CD4-positive, CD25-positive, alpha-beta regulatory T cell (primary cell): ENCODE results near the gene MFSD2A. TPM values are rescaled to one million over a fixed set of nuclear protein-coding genes. Genes with fewer than 3 reads are reported as not detected.

Experiments
- ATAC-seq, 2 donors: fragments of 150-1000 bp; cut with Tn5 transposase; one replicate each; pipeline ENCODE4 v1.10.0; 2021; ENCODE audit warnings: low read depth in 2 of 2, moderate number of reproducible peaks in 2 of 2, moderate library complexity in 1 of 2
- DNase-seq, 3 donors: peaks; one replicate each; pipeline versions ENCODE4 v3.0.0 to v3.0.0-alpha.2; 2012 to 2022; ENCODE audit warnings: mixed read lengths in 1 of 3
- H3K27ac ChIP-seq: one replicate; pipeline ENCODE4 v1.7.0; 2013; ENCODE audit warnings: mild to moderate bottlenecking, low read length; ENCODE audit not compliant: insufficient read depth, poor library complexity, severe bottlenecking
- H3K27me3 ChIP-seq: one replicate; pipeline ENCODE4 v1.7.0; 2013; ENCODE audit warnings: low read length; ENCODE audit not compliant: control insufficient read depth, insufficient read depth
- H3K36me3 ChIP-seq: one replicate; pipeline ENCODE4 v1.7.0; 2013; ENCODE audit warnings: mild to moderate bottlenecking, low read length, moderate library complexity; ENCODE audit not compliant: control insufficient read depth, insufficient read depth
- H3K4me1 ChIP-seq: 2 replicates; pipeline ENCODE4 v1.7.0; 2013; ENCODE audit warnings: mild to moderate bottlenecking, low read length; ENCODE audit not compliant: insufficient read depth, control insufficient read depth, poor library complexity, severe bottlenecking
- H3K4me3 ChIP-seq: one replicate; pipeline ENCODE4 v1.7.0; 2013; ENCODE audit warnings: low read depth, mild to moderate bottlenecking, low read length, moderate library complexity
- H3K9me3 ChIP-seq, 2 experiments: 1 replicate in 1 of 2; 2 replicates in 1 of 2; pipeline ENCODE4 v1.7.0; 2013; ENCODE audit warnings: low read length in 2 of 2, mild to moderate bottlenecking in 1 of 2, moderate library complexity in 1 of 2; ENCODE audit not compliant: control insufficient read depth in 2 of 2
- H3K27ac Mint-ChIP-seq, 3 donors: one replicate each; pipeline ENCODE4 v1.8.0; 2020 to 2022; ENCODE audit warnings: mild to moderate bottlenecking in 3 of 3, mixed read lengths in 3 of 3, moderate library complexity in 2 of 3
- H3K27me3 Mint-ChIP-seq: one replicate; pipeline ENCODE4 v1.8.0; 2022; ENCODE audit warnings: mild to moderate bottlenecking, mixed read lengths
- H3K36me3 Mint-ChIP-seq: one replicate; pipeline ENCODE4 v1.8.0; 2020; ENCODE audit warnings: mixed read lengths
- H3K4me1 Mint-ChIP-seq, 4 donors: one replicate each; pipeline ENCODE4 v1.8.0; 2020 to 2022; ENCODE audit warnings: mixed read lengths in 4 of 4, mild to moderate bottlenecking in 1 of 4
- H3K4me3 Mint-ChIP-seq, 4 donors: one replicate each; pipeline ENCODE4 v1.8.0; 2020 to 2022; ENCODE audit warnings: mild to moderate bottlenecking in 4 of 4, mixed read lengths in 4 of 4, moderate library complexity in 3 of 4
- H3K9me3 Mint-ChIP-seq, 7 donors: one replicate each; pipeline ENCODE4 v1.8.0; 2020 to 2022; ENCODE audit warnings: mixed read lengths in 7 of 7, mild to moderate bottlenecking in 3 of 7, moderate library complexity in 2 of 7
- polyA plus RNA-seq, 4 donors: library from polyadenylated mRNA; unstranded; fragments of 300-500 nt; fragmentation: Illumina TruSeq; gene quantifications; one replicate each; pipeline ENCODE4 v1.2.3, GENCODE V29; 2021
- total RNA-seq: library from RNA; stranded (reverse); gene quantifications from one replicate; pipeline ENCODE4 v1.2.3, GENCODE V29; 2022

MFSD2A gene
- total and polyA plus RNA-seq, 5 donors from 2014 or later: 0.27 to 3.7 (median 0.39) TPM; not detected in 2

DNA sequence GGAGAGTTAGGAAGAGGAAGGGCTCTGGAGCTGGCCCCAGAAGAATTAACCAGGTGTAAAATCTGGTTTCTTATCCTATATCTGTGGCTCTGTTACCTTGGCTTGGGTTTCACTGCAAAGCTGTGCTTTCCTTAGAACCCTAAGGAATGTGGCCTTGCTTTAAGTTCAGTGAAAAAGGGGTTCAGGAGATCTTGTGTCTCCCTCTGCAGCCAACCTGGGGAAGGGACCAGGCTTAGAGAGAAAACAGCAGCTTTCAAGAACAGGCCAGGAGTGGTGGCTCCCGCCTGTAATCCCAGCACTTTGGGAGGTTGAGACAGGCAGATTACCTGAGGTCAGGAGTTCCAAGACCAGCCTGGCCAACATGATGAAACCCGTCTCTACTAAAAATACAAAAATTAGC, 37.1 kb upstream of the MFSD2A start:
- no peaks in the 10 kb centered on the region for H3K9me3 ChIP-seq
- H3K9me3 Mint-ChIP-seq: no peaks in the 10 kb centered on the region
- no peak overlapping the region for H3K4me3 Mint-ChIP-seq
- no peaks in the 10 kb centered on the region for H3K4me1 ChIP-seq
- H3K36me3 Mint-ChIP-seq: no peaks in the 10 kb centered on the region
- no peak overlapping the region for H3K27ac ChIP-seq
- H3K4me3 ChIP-seq: no peak overlapping the region
- no peak for ATAC-seq
- no peaks in the 10 kb centered on the region for H3K4me1 Mint-ChIP-seq
- no peaks in the 10 kb centered on the region for H3K36me3 ChIP-seq
- H3K27me3 Mint-ChIP-seq: peaks cover 16% of the 10 kb centered on the region
- H3K27me3 ChIP-seq: no peaks in the 10 kb centered on the region
- DNase-seq: no peak
- no peak overlapping the region for H3K27ac Mint-ChIP-seq

DNA sequence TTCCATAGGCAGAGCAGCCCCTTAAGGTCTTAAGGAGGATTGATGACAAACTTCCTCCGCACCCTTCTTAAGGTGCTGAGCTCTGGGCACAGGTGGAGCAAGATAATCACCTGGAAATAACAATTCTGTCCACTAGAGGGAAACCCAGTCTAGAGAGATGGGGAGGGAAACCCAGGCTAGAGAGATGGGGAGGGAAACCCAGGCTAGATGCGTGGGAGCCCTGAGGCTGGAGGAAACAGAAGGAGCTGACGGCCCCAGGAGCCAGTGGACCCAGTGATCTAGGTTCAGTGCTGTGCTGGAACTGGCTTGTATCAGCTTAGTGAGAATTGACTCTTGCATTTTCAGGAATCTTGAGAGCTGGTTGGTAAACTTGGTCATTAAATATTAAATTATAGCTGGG, 35.4 kb upstream of the MFSD2A start:
- DNase-seq: peak in 2 of 3 donors; percentile 66 to 75
- Mint-ChIP-seq H3K4me1 (no peaks in the 10 kb centered on the region), H3K36me3 (no peaks in the 10 kb centered on the region), H3K27ac (no peak overlapping the region), H3K27me3 (peaks cover 16% of the 10 kb centered on the region), H3K9me3 (no peaks in the 10 kb centered on the region), H3K4me3 (peak overlapping the region in 1 of 4 donors; percentile 5)
- peak; percentile 80 to 89 for ATAC-seq
- H3K27me3 ChIP-seq: no peaks in the 10 kb centered on the region
- H3K4me3 ChIP-seq: no peak overlapping the region
- no peak overlapping the region for H3K27ac ChIP-seq
- H3K36me3 ChIP-seq: no peaks in the 10 kb centered on the region
- no peaks in the 10 kb centered on the region for H3K4me1 ChIP-seq
- H3K9me3 ChIP-seq: no peaks in the 10 kb centered on the region

DNA sequence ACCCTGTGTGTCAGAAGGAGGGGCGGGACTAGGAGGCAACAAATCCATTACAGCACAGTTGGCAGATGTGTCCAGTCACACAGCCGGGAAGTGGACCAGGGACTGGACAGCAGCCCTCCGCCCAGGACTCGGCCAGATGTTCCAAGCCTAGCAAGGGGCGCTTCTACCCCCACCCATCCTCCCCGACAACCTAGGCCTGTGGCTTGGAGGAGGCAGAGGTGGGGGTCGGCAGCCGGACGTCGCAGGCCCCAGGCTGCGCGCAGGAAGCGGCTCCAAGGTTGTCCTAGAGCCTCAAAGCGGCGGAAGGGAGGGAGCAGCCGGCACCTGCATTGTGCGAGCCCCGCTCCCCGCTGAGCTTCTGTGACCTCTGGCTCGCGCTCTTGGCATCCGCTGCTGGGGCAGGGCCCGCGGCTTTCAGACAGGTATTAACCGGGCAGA, 32.7 kb upstream of the MFSD2A start:
- H3K36me3 ChIP-seq: no peaks in the 10 kb centered on the region
- ATAC-seq: no peak
- H3K9me3 ChIP-seq: no peaks in the 10 kb centered on the region
- H3K27me3 ChIP-seq: no peaks in the 10 kb centered on the region
- H3K27ac ChIP-seq: no peak overlapping the region
- Mint-ChIP-seq H3K9me3 (no peaks in the 10 kb centered on the region), H3K27ac (no peak overlapping the region), H3K4me3 (no peak overlapping the region), H3K36me3 (no peaks in the 10 kb centered on the region), H3K4me1 (peaks cover 0 to 3% (median 0%) of the 10 kb centered on the region in 4 donors), H3K27me3 (peaks cover 11% of the 10 kb centered on the region)
- no peak overlapping the region for H3K4me3 ChIP-seq
- no peaks in the 10 kb centered on the region for H3K4me1 ChIP-seq
- DNase-seq: no peak

DNA sequence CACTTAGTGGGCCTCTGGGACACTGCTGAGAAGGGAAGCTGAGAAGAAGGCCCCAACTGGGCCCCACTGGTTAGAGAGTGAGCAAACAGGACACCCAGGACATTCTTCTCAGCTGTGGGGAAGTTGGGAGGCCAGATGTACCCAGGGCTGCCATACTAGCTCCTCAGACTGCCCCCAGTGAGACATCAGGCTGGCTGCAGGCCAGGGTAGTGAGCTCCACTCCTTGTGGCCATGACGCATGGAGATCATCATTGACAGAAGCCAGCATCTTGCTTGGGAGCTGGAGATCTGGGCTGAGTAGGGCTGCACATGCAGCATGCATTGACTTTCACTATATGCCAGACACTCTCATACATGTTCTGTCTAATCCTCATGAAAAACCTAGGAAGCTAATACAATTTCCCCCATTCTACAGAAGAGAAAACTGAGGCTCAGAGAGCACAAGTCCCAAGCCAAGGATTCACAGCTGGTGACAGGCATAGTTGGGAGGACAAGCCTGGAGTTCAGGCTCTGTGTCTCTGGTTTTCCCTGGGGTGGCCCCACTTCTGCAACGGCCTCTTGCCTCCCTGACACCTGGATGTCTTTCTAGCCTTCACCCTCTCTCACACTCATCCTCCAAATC, 29.1 kb upstream of the MFSD2A start:
- ATAC-seq: no peak
- peaks cover 0 to 3% (median 0%) of the 10 kb centered on the region in 4 donors for H3K4me1 Mint-ChIP-seq
- no peaks in the 10 kb centered on the region for H3K36me3 Mint-ChIP-seq
- DNase-seq: no peak
- H3K9me3 ChIP-seq: no peaks in the 10 kb centered on the region
- H3K9me3 Mint-ChIP-seq: no peaks in the 10 kb centered on the region
- H3K4me3 ChIP-seq: no peak overlapping the region
- peak overlapping the region in 2 of 3 donors; percentile 8 to 52 for H3K27ac Mint-ChIP-seq
- no peak overlapping the region for H3K4me3 Mint-ChIP-seq
- H3K36me3 ChIP-seq: no peaks in the 10 kb centered on the region
- H3K27me3 Mint-ChIP-seq: no peaks in the 10 kb centered on the region
- no peaks in the 10 kb centered on the region for H3K27me3 ChIP-seq
- H3K27ac ChIP-seq: no peak overlapping the region
- H3K4me1 ChIP-seq: no peaks in the 10 kb centered on the region

DNA sequence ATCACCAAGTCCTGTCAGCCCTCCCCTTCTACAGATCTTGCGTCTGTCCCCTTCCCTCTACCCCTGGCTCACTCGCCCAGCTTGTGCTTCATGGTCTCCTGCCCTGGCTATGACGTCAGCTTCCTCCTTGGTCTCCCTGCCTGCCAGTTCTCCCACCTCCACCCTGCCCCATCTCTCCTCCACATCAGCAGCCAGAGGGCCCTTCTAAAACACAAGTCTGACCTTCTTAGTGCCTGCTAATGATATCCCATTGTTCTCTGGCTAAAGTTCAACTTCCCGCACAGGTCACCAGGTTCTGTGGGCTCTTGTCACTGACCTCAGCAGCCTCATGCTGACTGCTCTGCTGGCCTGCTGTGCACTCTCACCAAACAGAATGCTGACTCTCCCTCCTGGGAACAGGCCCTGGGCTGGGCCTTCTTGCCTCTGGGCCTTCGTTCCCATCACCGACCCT, 28.6 kb upstream of the MFSD2A start:
- no peak for DNase-seq
- H3K27me3 ChIP-seq: no peaks in the 10 kb centered on the region
- Mint-ChIP-seq H3K4me3 (no peak overlapping the region), H3K36me3 (no peaks in the 10 kb centered on the region), H3K9me3 (no peaks in the 10 kb centered on the region), H3K27ac (peak overlapping the region in 1 of 3 donors; percentile 49), H3K27me3 (no peaks in the 10 kb centered on the region), H3K4me1 (peaks cover 0 to 3% (median 0%) of the 10 kb centered on the region in 4 donors)
- H3K4me3 ChIP-seq: no peak overlapping the region
- H3K36me3 ChIP-seq: no peaks in the 10 kb centered on the region
- H3K9me3 ChIP-seq: no peaks in the 10 kb centered on the region
- ATAC-seq: no peak
- no peaks in the 10 kb centered on the region for H3K4me1 ChIP-seq
- H3K27ac ChIP-seq: no peak overlapping the region

DNA sequence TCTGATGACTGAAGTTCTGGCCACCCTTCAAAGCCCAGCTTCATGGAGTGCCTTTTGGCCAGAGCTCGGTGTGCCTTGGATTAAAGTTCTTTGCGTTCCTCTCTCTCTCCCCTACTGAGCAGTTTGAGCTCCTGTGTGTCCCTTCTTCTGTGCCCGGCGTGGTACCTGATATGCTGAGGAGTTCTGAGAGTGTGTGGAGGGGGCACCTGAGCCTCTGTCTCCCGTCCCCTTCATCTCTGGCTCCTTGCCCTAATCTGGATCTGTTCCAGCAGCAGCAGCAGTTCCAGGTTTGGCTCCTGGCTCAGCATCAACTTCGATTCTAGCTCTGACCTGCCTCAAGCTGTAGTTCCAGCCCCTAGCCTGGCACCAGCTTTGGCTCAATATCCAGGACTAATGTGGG, 28.1 kb upstream of the MFSD2A start:
- Histone ChIP-seq H3K27ac (no peak overlapping the region), H3K4me3 (no peak overlapping the region), H3K4me1 (no peaks in the 10 kb centered on the region), H3K9me3 (no peaks in the 10 kb centered on the region), H3K27me3 (no peaks in the 10 kb centered on the region), H3K36me3 (no peaks in the 10 kb centered on the region)
- no peaks in the 10 kb centered on the region for H3K36me3 Mint-ChIP-seq
- H3K27ac Mint-ChIP-seq: peak overlapping the region in 1 of 3 donors; percentile 49
- DNase-seq: no peak
- H3K27me3 Mint-ChIP-seq: peaks cover 4% of the 10 kb centered on the region
- H3K4me3 Mint-ChIP-seq: no peak overlapping the region
- ATAC-seq: no peak
- no peaks in the 10 kb centered on the region for H3K9me3 Mint-ChIP-seq
- H3K4me1 Mint-ChIP-seq: peaks cover 0 to 3% (median 0%) of the 10 kb centered on the region in 4 donors

DNA sequence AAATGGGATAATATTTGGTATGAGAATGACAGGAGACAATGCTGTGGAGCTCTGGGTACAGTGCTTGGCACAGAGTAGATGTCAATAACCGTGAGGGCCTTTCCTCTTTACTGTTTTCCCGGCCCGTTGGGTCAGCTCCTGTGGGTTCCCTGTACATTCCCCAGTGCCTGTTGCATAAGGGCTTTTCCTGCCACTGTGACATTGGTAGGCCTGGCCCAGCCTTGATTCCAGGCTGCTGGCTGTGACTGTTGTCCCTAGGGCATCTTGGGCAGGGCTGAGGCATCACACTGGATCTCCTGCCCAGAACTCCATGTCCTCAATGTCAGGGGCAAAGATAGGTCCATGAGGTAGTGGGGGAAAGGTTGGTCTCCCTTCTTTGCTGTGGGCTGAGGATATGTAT, 27.4 kb upstream of the MFSD2A start:
- no peaks in the 10 kb centered on the region for H3K27me3 ChIP-seq
- no peaks in the 10 kb centered on the region for H3K36me3 ChIP-seq
- no peak for ATAC-seq
- H3K4me3 Mint-ChIP-seq: no peak overlapping the region
- no peaks in the 10 kb centered on the region for H3K9me3 Mint-ChIP-seq
- no peak for DNase-seq
- H3K4me1 ChIP-seq: no peaks in the 10 kb centered on the region
- H3K4me1 Mint-ChIP-seq: peaks cover 0 to 3% (median 0%) of the 10 kb centered on the region in 4 donors
- H3K4me3 ChIP-seq: no peak overlapping the region
- H3K27ac ChIP-seq: no peak overlapping the region
- H3K9me3 ChIP-seq: no peaks in the 10 kb centered on the region
- H3K27me3 Mint-ChIP-seq: peaks cover 4% of the 10 kb centered on the region
- no peak overlapping the region for H3K27ac Mint-ChIP-seq
- H3K36me3 Mint-ChIP-seq: no peaks in the 10 kb centered on the region
